Posterior cingulate gyrus (tissue), 11 donors: ENCODE data around the gene CSN3.
A peak's percentile ranks its signal among the peaks of the same experiment; 100 is the strongest.
"Not testable (repeated sequence)": the region's sequence is repeated elsewhere in the genome, so short reads cannot be mapped to it uniquely, and the experiment has no call there.

ENCODE experiments used
- DNase-seq, 10 donors: peaks; one replicate each; pipeline versions ENCODE4 v3.0.0 to v3.0.0-alpha.2; 2020 to 2021; ENCODE audit warnings: mixed read lengths in 3 of 10
- intact Hi-C: fragments of 100-400 bp; cut with DNase I; formaldehyde crosslinking; loops from one replicate; pipeline ENCODE4 v1.15.1; 2023

The CSN3 gene, protein sequence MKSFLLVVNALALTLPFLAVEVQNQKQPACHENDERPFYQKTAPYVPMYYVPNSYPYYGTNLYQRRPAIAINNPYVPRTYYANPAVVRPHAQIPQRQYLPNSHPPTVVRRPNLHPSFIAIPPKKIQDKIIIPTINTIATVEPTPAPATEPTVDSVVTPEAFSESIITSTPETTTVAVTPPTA

GRCh38 chr4:70242297-70242696, at the start of gene CSN3:
TSS of gene CSN3 (plus strand) at chr4:70242597. CDS start at chr4:70244820, 2,223 bp downstream.
- DNase-seq, intact Hi-C loops: not testable (repeated sequence)

DNA sequence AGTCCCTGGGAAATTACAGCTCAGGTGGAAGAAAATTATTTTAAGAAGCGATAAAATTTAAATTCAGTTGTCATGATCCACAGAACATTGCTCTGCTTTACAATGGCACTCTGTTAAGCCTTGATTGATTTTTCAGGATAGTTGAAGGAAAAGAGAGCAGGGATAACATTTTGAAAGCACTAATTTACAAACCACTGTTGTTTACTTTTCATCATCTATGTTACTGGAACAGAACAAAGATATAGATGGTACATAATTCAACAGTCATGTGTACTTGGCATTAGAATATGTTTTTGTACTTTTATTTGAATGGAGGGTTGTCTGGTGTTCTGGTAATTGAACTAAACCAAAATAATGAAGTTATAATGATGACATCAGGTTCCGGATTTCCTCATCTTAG, 49.5 kb upstream of the CSN3 start:
- no peak for DNase-seq
- intact Hi-C loops, result no loop called here

- no peak for DNase-seq
- intact Hi-C loops, result no loop called here
These were observed 47.0 kb upstream of the CSN3 start, which contains the start of gene ODAM for GRCh38 chr4:70195425-70195824. TSS of gene ODAM (plus strand) at chr4:70195725. CDS start at chr4:70196544, 819 bp downstream.

DNA sequence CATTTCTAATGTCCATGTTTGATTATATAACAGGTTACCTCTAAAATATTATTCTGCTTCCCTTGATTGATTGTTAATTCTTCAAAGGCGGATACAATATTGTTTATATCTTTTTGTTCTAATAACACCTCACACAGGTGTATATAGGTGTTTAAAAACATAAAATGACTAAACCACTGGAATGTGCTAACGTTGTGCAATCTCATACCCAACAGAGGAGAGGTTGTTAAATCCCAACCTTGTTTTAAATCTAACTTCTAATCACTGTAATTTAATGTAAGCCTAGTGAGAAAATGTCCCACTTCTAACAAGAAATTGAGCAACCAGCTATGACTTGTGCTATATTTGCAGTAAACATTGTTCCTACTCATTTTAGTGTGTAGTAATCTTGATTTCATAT, 45.5 kb upstream of the CSN3 start:
- no peak for DNase-seq
- intact Hi-C loops, result no loop called here

DNA sequence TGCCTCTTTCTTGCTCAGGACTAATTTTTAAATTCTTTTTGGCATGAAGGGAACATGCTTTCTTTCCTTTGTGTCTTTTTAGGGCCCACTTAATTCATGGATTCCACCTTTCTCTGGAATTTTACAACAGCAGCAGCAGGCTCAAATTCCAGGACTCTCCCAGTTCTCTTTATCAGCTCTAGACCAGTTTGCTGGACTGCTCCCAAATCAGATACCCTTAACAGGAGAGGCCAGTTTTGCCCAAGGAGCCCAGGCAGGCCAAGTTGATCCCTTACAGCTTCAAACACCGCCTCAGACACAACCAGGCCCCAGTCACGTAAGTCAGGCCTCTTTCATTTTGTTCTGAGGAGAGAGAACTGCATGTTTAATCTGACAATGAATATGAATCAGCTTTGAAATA, 44.6 kb upstream of the CSN3 start:
- DNase-seq, result no peak
- intact Hi-C loops, result no loop called here

DNA sequence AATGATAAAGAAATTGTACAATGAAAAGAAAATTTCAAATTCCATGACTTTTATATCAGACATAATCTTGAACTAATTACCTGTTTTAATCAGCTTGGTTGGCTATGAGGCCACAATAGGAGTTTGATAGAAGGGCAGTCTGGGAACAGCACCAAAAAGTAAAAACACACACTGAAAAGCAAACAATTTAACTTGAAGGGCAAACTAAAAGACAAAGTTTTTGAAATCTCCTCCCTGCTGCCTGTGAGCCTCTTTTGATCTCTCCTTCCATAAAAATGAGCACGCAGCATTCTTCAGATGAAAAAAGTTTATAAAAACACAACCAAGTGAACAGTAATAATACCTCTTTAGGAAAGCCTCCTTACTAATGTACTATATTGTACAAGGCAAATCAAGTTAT, 38.8 kb upstream of the CSN3 start:
- DNase-seq, result no peak
- intact Hi-C loops, result no loop called here

DNA sequence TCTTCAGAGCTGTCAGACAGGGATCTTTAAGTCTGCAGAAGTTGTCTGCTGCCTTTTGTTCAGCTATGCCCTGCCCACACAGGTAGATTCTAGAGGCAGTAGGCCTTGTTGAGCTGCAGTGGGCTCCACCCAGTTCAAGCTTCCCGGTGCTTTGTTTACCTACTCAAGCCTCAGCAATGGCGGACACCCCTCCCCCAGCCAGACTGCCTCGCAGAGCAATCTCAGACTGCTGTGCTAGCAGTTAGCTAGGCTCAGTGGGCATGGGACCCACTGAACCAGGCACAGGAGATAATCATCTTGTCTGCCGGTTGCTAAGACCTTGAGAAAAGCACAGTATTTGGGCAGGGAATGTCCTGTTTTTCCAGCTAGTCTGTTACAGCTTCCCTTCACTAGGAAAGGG, 29.6 kb upstream of the CSN3 start:
- intact Hi-C loops, result not testable (repeated sequence)
- peak in 1 of 10 donors; percentile 22 for DNase-seq

DNA sequence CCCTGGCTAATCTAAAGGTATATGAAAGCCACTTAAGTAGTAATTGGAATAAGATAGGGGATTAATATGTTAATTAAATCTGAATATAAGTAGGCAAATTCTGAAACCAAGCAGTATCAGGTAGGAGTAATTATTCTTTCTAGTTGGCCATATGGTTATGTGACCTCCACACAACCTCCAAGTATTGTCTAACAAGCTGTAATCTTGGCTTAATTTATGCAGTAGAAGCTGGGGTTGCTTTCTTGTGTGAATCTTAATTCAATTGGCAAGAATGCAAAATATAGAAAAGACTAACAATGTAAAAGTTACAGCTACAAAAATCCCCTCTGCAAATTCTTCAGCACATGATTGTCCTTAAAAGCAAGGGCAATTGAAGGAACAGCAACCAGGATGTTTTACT, 26.3 kb upstream of the CSN3 start:
- intact Hi-C loops, DNase-seq: not testable (repeated sequence)

- intact Hi-C loops, DNase-seq: not testable (repeated sequence)
These were observed 25.8 kb upstream of the CSN3 start for GRCh38 chr4:70216550-70216949.

DNA sequence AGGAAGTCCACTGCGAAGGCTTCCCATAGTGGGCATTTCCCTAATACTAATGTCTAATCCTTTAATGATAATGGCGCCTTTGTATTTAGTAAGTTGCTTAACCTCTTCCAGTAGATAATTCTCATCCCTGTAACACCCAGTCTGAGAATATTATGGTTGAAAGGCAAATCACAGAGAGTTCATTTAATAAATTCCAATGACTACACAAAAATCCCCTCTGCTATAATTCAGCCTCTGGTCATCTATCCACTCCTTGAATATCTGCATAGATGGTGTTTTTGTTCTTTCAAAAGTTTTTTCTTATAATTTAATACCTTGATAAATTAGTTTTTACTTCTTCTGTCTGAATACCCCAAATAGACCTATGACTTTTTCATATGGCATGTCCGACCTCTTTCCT, 21.0 kb upstream of the CSN3 start:
- DNase-seq, intact Hi-C loops: not testable (repeated sequence)

- DNase-seq, intact Hi-C loops: not testable (repeated sequence)
These were observed 20.6 kb upstream of the CSN3 start for GRCh38 chr4:70221818-70222217.

GRCh38 chr4:70225824-70226223, 16.6 kb upstream of the CSN3 start, which contains the start of gene FDCSP:
TSS of gene FDCSP (plus strand) at chr4:70226124. CDS start at chr4:70231195, 5,071 bp downstream.
- no peak for DNase-seq
- intact Hi-C loops, result no loop called here

GRCh38 chr4:70236125-70236524, 6.3 kb upstream of the CSN3 start:
- no peak for DNase-seq
- intact Hi-C loops, result no loop called here

- no peak for DNase-seq
- intact Hi-C loops, result no loop called here
These were observed 3.1 kb upstream of the CSN3 start for GRCh38 chr4:70239131-70239883.

- no peak for DNase-seq
- intact Hi-C loops, result no loop called here
These were observed 2.4 kb upstream of the CSN3 start for GRCh38 chr4:70239884-70240591.

DNA sequence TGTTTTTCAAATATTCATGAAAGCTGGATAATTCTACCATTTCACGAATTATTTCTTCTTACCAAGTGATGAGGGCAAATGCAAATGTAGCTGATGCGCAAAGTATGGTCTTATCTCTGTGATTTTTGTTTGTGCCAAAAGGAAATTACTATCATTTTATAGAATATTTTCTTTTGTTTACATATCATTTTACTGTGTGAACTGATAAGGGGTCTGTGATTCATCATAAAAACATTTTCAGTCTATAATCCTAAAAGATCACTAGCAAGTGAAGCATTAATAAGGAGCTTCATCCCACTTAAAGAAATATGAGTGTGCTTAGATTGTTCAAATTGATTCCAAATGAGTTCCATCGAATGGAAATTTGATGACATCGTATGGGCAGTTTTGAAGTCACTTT, 694 bp downstream of the CSN3 start:
- DNase-seq, result no peak
- intact Hi-C loops, result no loop called here

- intact Hi-C loops, result no loop called here
These were observed 9.0 kb downstream of the CSN3 start for GRCh38 chr4:70251250-70251944.

DNA sequence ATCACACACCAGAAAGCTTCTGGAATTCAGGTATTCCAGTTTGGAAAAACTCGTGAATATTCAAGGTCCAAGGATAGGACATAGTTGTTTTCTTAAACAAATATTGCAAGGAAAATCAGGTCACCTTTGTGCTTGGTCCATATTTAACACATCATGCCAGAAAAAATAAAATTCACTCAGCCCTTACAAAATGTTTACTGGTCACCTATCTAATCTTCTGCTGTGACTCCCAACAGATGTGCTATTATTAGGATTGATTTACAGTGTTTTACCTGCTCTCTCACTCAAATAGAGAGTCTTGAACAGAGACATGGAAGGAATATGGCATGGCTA, 9.5 kb downstream of the CSN3 start:
- DNase-seq, result no peak
- intact Hi-C loops, result no loop called here

More at GRCh38 chr4:70251250-70251944, 9.0 kb downstream of the CSN3 start:
- no peak for DNase-seq

GRCh38 chr4:70269674-70270073, 27.3 kb downstream of the CSN3 start:
- intact Hi-C loops, result no loop called here
- no peak for DNase-seq

- intact Hi-C loops, result no loop called here
These were observed 34.7 kb downstream of the CSN3 start for GRCh38 chr4:70277121-70277520.

GRCh38 chr4:70280567-70280966, 38.2 kb downstream of the CSN3 start:
- no peak for DNase-seq
- intact Hi-C loops, result no loop called here

More at GRCh38 chr4:70277121-70277520, 34.7 kb downstream of the CSN3 start:
- DNase-seq, result no peak
